Stimulated activated CD4-positive, alpha-beta T cell treated with anti-CD3 and anti-CD28 coated beads, Interleukin-4, amount 100 ng/mL, for 4 hours (primary cell): ENCODE data around the gene SMOC1.

ENCODE experiments used
- DNase-seq, 2 experiments: peaks; one replicate each; pipeline ENCODE4 v3.0.0-alpha.2; 2020

The SMOC1 gene

DNA sequence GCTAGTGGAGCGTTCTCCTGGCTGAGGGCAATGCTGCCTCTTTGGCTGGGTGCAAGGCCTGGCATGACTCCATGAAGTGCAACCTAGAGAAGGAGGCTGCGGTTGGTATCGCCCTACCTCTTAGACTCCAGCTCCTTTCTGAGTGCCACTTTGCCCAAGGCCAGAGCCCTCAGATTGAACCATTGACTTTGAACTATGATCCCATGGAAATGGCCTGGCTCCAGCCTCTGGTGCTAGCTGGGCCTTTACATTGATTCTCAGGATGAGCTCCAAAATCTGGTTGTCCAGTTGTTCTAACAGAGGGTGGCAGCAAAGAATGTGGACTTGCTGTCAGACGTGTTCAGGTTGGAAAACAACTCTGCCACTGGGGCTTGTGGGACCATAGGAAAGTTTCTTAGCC is 16.1 kb upstream of the SMOC1 start:
- DNase-seq, result no peak

DNA sequence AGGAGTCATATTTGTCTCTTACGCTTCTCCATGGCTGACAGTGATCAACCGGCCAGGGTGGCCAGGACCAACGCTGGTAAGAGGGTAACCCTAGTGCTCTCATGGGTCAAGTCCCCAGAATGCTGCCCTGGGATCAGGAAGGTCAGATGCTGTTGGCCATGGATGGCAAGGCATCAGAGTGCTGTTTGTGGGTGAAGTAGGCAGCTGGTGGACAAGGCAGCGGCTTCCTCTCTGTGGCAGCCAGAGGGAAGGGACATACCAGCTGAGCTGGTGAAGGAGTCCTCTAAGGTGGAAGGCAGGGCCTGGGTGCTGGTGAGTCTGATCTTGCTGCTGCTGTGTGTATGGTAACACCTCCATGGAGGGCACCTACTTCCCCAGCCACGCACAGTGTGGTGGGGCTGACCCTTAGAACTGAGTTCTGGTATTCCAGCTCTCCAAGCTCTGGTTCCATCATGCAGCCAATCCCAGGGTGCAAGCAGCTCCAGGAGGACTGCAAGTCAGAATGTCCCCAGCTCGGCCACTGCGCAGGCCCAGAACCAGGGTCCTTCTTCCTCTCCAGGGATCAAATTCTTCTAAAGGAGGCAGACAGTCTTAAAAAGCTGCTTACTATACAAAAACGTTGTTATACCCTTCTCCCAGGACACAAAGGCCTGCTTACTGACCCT is 13.4 kb upstream of the SMOC1 start:
- no peak for DNase-seq

GRCh38 chr14:69868363-69868963 is 10.8 kb upstream of the SMOC1 start:
- DNase-seq, result no peak

DNA sequence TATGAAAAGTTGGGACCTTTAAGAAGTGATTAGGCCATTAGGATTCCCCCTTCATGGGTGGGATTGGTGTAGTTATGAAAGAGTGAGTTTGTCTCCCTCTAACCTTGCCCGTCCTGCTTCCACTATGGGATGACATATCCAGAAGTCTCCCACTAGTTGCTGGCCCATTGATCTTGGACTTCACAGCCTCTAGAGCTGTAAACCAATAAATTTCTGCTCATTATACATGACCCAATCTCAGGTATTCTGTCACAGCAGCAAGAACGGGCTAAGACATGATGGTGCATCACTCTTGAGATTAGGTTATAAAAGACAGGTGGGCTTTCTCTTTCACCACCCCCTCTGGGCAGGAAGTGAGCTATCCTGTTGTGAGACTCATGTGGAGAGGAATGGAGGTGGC is 8.6 kb upstream of the SMOC1 start:
- no peak for DNase-seq

GRCh38 chr14:69873877-69874780 is 5.1 kb upstream of the SMOC1 start:
- no peak for DNase-seq

DNA sequence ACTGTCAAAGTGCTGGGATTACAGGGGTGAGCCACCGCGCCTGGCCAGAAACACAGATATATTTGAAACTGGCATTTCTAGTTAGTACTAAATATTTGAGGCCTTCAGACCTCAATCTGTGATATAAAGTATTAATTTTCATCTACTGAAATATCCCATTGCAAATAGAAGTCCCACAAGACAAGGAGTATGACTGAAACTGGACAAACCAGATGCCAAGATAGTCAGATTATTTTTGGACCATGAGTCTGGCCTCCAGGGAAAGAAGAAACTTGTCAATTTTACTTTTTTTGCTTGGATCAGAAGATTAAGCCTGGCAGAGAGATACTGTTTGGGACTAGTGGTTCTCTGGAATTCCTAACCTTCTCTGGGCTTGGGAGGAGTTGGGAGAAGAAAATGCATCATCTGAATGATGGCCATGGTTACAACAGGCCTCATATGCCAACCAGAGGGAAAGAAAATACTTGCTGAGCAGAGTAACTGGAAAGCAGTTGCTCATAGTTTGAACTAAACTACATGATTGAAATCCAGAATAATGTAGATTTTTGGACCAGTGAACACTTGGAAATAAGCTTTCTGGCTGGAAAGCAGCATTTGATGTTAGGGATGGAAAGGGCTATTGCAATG is 2.9 kb upstream of the SMOC1 start:
- no peak for DNase-seq

- no peak for DNase-seq
Observed at GRCh38 chr14:69876848-69877306, 2.3 kb upstream of the SMOC1 start.

GRCh38 chr14:69877492-69877891 is 1.7 kb upstream of the SMOC1 start:
- no peak for DNase-seq

GRCh38 chr14:69878251-69878650 is 965 bp upstream of the SMOC1 start:
- no peak for DNase-seq

DNA sequence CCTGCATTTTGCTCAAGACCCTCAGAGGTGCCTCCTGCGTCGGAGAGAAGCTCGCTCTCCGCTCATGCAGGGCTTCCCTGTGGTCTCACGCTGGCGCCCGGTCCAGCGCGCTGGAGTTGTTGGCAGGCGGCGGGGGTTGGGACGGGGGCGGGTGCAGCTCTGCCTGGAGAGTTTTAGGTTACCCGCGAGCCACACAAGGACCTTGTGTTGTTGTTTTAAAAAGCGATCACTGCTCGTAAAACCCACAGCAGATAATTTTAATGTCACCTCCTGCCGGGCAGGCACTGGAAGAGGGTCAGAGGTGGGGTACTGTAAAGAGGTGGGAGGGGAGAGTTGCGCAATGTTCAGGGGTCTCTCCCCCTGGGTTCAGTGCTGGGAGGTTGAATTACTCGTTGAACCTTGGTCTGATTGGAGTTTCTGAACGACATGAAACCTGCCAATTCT is 850 bp downstream of the SMOC1 start:
- DNase-seq, result no peak

- no peak for DNase-seq
Observed at GRCh38 chr14:69880893-69881292, 1.7 kb downstream of the SMOC1 start.

GRCh38 chr14:69882116-69882864 is 3.1 kb downstream of the SMOC1 start:
- DNase-seq, result no peak

- no peak for DNase-seq
Observed at GRCh38 chr14:69882915-69883314, 3.7 kb downstream of the SMOC1 start.

DNA sequence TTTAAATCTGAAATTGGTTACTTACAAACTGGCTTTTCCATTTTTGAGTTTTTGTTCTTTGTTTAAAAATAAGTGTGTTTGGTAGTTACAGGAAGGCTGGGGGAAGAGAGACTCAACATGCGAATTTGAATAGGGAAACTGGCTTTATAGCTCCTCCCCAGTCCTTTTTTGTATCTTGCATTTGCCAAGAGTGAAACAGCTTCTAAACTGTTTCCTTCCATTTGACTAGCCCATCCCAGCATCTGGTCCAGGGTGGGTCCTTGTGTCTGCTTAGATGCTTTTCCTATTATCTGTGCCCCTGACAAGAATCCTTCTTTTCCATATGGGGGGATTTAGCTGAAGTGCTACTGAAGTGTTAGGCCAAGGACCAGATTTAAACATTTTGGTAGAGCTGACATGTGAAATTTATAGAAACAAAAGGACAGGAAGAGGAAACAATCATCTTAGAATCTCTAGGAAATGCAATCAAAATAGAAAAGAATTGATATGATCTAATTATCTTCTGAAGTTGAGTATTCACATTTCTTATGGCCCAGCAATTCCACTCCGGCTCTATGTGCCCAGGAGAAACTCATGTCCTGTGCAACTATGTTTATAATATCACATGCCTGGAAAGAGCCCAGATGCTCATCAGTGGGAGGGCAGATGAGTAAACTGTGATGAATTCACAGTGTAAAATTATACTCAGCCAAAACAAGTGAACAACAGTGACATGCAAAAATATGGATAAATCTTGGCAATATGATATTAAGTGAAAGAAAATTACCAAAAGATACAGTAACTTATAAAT is 7.4 kb downstream of the SMOC1 start:
- no peak for DNase-seq

- no peak for DNase-seq
Observed at GRCh38 chr14:69887740-69888657, 8.8 kb downstream of the SMOC1 start.

GRCh38 chr14:69891422-69891821 is 12.2 kb downstream of the SMOC1 start:
- DNase-seq, result no peak

GRCh38 chr14:69895109-69895508 is 15.9 kb downstream of the SMOC1 start:
- no peak for DNase-seq

GRCh38 chr14:69896080-69896479 is 16.9 kb downstream of the SMOC1 start:
- no peak for DNase-seq

DNA sequence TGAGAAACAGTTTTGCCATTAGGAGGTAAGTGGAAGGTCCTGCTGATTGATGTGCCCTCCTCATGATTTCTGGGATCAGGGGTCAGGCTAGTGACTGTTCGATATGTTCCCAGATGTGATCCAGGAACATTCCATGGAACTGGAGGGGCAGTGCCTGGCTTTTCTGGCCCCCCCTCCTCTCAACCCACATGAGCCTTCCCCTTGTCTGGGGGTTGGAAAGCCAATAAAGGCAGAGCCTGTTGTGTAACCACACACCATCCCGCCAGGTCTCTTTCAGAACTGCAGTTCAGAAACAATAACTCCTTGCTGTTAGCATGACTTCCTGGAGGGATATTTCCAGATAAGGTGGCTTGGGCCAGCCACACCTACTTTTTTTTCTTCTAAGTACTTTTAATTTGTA is 17.8 kb downstream of the SMOC1 start:
- no peak for DNase-seq

GRCh38 chr14:69900603-69901002 is 21.4 kb downstream of the SMOC1 start:
- DNase-seq, result no peak
